ENCODE results near the gene DNLZ. TPM values are rescaled to one million over a fixed set of nuclear protein-coding genes. Genes with fewer than 3 reads are reported as not detected.

DNLZ gene
- total and polyA plus RNA-seq, 4 donors, result 12.4 to 18.1 (median 14.9) TPM

DNA sequence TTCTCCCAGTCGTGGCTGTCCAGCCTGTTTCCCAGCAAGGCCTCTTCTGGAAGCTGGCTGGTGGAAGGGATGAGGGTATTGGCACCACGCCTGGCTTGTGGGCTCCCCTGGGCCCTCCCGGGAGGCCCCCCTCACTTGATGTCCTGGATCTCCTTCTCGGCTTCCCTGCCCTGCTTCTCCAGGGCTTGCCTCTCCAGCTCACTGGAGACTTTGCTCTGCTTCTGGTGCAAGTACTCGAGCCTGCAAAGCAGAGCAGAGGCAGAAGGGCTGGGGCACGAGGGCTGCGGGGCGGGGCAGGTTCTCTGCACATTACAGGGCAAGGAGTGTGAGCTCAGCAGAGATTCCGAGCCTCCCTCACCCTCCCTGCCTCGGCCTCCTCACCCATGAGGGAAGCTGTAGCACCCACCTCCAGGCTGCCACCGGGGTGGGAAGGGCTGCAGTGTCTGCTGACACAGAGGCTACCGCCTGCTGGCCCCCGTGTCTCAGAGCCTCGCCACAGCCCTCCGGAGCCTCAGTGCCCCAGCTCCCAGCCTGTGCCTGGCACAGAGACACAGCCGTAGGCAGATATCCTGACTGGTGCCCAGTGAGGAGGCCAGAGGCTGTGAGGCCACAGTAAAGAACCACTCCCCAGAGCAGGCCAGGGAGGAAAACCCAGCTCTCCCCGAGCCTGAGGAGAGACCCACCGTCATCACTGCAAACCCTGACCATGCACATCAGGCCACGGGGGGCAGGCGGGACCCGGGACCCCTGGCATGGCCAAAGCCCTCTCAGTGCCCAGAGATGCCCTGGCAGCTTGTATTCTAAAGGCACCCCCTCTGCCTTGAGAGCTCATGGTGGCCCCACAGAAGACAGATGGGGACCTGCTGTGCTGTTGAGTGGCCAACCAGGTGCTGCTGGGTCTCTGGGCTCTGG, 29.2 kb upstream of the DNLZ start:
- DNase-seq (no peak), ATAC-seq (ENCODE audit: low FRiP score) (peak; percentile 30)
- no peak overlapping the region for H3K4me3 ChIP-seq (ENCODE audit: low read length in 2 of 2)
- no peaks in the 10 kb centered on the region for H3K4me1 ChIP-seq (ENCODE audit: control insufficient read depth in 1 of 2, insufficient read depth in 2 of 2, low read length in 2 of 2)
- H3K27ac ChIP-seq (ENCODE audit: low read depth in 1 of 2, low read length in 2 of 2), result no peak overlapping the region
- no peaks in the 10 kb centered on the region for H3K9me3 ChIP-seq (ENCODE audit: control insufficient read depth, low read length)
- no peaks in the 10 kb centered on the region for H3K27me3 ChIP-seq (ENCODE audit: control insufficient read depth in 1 of 2, insufficient read depth in 2 of 2, low read length in 1 of 2)
- 84 to 87% methylated on average over 21 of the region's 21 CpGs for WGBS, 2 donors
- intact Hi-C loops (cut with DNase I), result no loop called here
- H3K36me3 ChIP-seq (ENCODE audit: control insufficient read depth in 1 of 2, insufficient read depth in 2 of 2, low read length in 1 of 2), result peaks cover 0 to 4% of the 10 kb centered on the region in 2 donors

DNA sequence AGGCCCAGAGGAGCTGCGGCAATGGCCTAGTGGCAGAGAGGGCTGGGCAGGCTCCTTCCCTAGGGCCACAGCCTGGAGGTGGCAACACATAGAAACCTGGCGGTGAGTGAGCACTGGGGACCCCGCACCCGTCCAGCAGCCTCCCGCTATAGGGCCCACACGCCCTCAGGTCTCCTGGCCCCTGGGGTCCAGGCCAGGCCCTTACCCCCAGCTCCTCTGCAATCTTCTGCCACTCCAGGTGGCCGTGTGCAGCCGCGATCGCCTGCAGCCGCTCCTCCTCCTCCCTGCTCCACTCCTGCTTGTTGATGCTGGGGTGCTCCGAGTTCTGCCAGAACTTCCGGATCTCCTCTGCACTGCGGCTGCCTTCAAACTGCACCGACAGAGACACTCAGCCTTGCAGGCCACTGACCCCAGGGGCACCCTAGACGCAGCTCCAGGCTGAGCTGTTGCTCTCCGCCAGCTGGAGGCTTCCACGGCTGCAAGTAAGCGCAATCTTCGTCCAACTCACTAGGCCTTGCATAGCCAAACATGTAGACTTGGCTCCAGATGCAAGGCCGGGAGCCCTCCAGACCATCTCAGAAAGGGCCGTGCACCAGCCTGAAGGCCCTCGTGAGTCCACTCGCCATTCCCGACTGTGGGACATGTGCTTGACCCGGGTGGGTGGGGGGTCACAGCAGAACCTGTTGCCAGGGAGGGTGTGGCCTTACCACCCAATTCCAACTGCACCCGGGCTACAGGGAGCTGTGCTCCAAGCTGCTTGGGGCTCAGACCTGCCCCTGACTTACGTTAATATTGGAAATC, 28.4 kb upstream of the DNLZ start:
- DNase-seq (no peak), ATAC-seq (ENCODE audit: low FRiP score) (peak; percentile 42)
- no peaks in the 10 kb centered on the region for H3K27me3 ChIP-seq (ENCODE audit: control insufficient read depth in 1 of 2, insufficient read depth in 2 of 2, low read length in 1 of 2)
- peaks cover 0 to 4% of the 10 kb centered on the region in 2 donors for H3K36me3 ChIP-seq (ENCODE audit: control insufficient read depth in 1 of 2, insufficient read depth in 2 of 2, low read length in 1 of 2)
- H3K9me3 ChIP-seq (ENCODE audit: control insufficient read depth, low read length), result no peaks in the 10 kb centered on the region
- H3K27ac ChIP-seq (ENCODE audit: low read depth in 1 of 2, low read length in 2 of 2), result no peak overlapping the region
- no peak overlapping the region for H3K4me3 ChIP-seq (ENCODE audit: low read length in 2 of 2)
- no peaks in the 10 kb centered on the region for H3K4me1 ChIP-seq (ENCODE audit: control insufficient read depth in 1 of 2, insufficient read depth in 2 of 2, low read length in 2 of 2)
- WGBS, 2 donors, result 90 to 92% methylated on average over 27 to 28 of the region's 28 CpGs
- intact Hi-C loops (cut with DNase I), result no loop called here

- Histone ChIP-seq H3K27me3 (ENCODE audit: control insufficient read depth in 1 of 2, insufficient read depth in 2 of 2, low read length in 1 of 2) (no peaks in the 10 kb centered on the region), H3K9me3 (ENCODE audit: control insufficient read depth, low read length) (no peaks in the 10 kb centered on the region), H3K27ac (ENCODE audit: low read depth in 1 of 2, low read length in 2 of 2) (no peak overlapping the region), H3K4me1 (ENCODE audit: control insufficient read depth in 1 of 2, insufficient read depth in 2 of 2, low read length in 2 of 2) (no peaks in the 10 kb centered on the region), H3K4me3 (ENCODE audit: low read length in 2 of 2) (no peak overlapping the region), H3K36me3 (ENCODE audit: control insufficient read depth in 1 of 2, insufficient read depth in 2 of 2, low read length in 1 of 2) (no peaks in the 10 kb centered on the region)
- intact Hi-C loops (cut with DNase I), result no loop called here
- DNase-seq (no peak), ATAC-seq (ENCODE audit: low FRiP score) (no peak)
- 88% methylated on average over 14 of the region's 14 CpGs for WGBS, 2 donors
Measured at GRCh38 chr9:136389396-136389795, 25.9 kb upstream of the DNLZ start.

- no peak overlapping the region for H3K4me3 ChIP-seq (ENCODE audit: low read length in 2 of 2)
- H3K27ac ChIP-seq (ENCODE audit: low read depth in 1 of 2, low read length in 2 of 2), result no peak overlapping the region
- H3K27me3 ChIP-seq (ENCODE audit: control insufficient read depth in 1 of 2, insufficient read depth in 2 of 2, low read length in 1 of 2), result no peaks in the 10 kb centered on the region
- intact Hi-C loops (cut with DNase I), result no loop called here
- DNase-seq, result no peak
- peaks cover 0 to 3% of the 10 kb centered on the region in 2 donors for H3K36me3 ChIP-seq (ENCODE audit: control insufficient read depth in 1 of 2, insufficient read depth in 2 of 2, low read length in 1 of 2)
- H3K4me1 ChIP-seq (ENCODE audit: control insufficient read depth in 1 of 2, insufficient read depth in 2 of 2, low read length in 2 of 2), result no peaks in the 10 kb centered on the region
- WGBS, 2 donors, result 97% methylated on average over 19 of the region's 19 CpGs
- no peaks in the 10 kb centered on the region for H3K9me3 ChIP-seq (ENCODE audit: control insufficient read depth, low read length)
- no peak for ATAC-seq (ENCODE audit: low FRiP score)
Measured at GRCh38 chr9:136387217-136387616, 23.7 kb upstream of the DNLZ start.

- intact Hi-C loops (cut with DNase I), result no loop called here
- WGBS, 2 donors, result 92% methylated on average over 13 of the region's 13 CpGs
- no peak for ATAC-seq (ENCODE audit: low FRiP score)
Measured at GRCh38 chr9:136386018-136386417, 22.5 kb upstream of the DNLZ start.

DNA sequence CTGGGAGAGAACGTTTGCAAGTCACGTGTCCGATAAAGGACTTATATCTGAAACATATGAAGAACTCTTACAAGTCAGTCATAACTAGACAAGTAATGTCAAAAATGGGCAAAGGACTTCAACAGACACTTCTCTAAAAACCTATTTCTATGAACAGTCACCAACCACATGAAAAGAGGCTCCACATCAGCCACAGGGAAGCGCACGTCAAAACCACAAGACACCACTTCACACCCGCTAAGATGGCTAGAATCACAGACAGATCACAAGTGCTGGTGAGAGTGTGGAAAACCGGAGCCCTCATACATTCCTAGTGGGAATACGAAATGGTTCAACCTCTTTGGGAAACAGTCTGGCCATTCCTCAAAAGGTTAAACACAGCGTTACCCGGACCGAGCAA, 21.5 kb upstream of the DNLZ start:
- intact Hi-C loops (cut with DNase I), result no loop called here
- ATAC-seq (ENCODE audit: low FRiP score) (no peak), DNase-seq (no peak)
- WGBS, 2 donors, result 92 to 94% methylated on average over 11 of the region's 11 CpGs
- Histone ChIP-seq H3K27ac (ENCODE audit: low read depth in 1 of 2, low read length in 2 of 2) (no peak overlapping the region), H3K27me3 (ENCODE audit: control insufficient read depth in 1 of 2, insufficient read depth in 2 of 2, low read length in 1 of 2) (no peaks in the 10 kb centered on the region), H3K4me3 (ENCODE audit: low read length in 2 of 2) (no peak overlapping the region), H3K4me1 (ENCODE audit: control insufficient read depth in 1 of 2, insufficient read depth in 2 of 2, low read length in 2 of 2) (no peaks in the 10 kb centered on the region), H3K9me3 (ENCODE audit: control insufficient read depth, low read length) (no peaks in the 10 kb centered on the region), H3K36me3 (ENCODE audit: control insufficient read depth in 1 of 2, insufficient read depth in 2 of 2, low read length in 1 of 2) (peaks cover 0 to 4% of the 10 kb centered on the region in 2 donors)

More at GRCh38 chr9:136386018-136386417, 22.5 kb upstream of the DNLZ start:
- no peak overlapping the region for H3K4me3 ChIP-seq (ENCODE audit: low read length in 2 of 2)
- peaks cover 0 to 4% of the 10 kb centered on the region in 2 donors for H3K36me3 ChIP-seq (ENCODE audit: control insufficient read depth in 1 of 2, insufficient read depth in 2 of 2, low read length in 1 of 2)
- H3K4me1 ChIP-seq (ENCODE audit: control insufficient read depth in 1 of 2, insufficient read depth in 2 of 2, low read length in 2 of 2), result no peaks in the 10 kb centered on the region
- no peaks in the 10 kb centered on the region for H3K9me3 ChIP-seq (ENCODE audit: control insufficient read depth, low read length)
- H3K27me3 ChIP-seq (ENCODE audit: control insufficient read depth in 1 of 2, insufficient read depth in 2 of 2, low read length in 1 of 2), result no peaks in the 10 kb centered on the region
- no peak for DNase-seq
- no peak overlapping the region for H3K27ac ChIP-seq (ENCODE audit: low read depth in 1 of 2, low read length in 2 of 2)

DNA sequence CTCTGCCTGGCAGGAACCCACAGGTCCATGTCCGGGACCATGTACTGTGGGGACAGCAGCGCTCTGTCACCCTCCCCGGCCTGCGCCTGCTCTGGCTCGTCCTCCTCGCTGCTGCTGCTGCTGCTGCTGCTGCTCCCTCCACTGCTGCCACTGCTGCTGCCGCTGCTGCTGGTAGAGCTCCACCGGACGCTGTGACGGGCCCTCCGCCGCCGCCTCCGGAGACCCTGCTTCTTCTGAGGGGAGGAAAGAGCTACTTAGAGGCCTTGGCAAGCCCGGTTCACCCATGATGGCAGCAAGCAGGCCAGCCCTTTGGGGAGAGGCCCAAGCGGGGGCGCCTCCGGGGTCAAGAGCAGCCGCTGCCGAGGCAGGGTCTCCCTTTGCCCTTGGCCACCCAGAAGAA, 19.9 kb upstream of the DNLZ start:
- 93 to 96% methylated on average over 18 to 20 of the region's 20 CpGs for WGBS, 2 donors
- no peak for ATAC-seq (ENCODE audit: low FRiP score)
- H3K9me3 ChIP-seq (ENCODE audit: control insufficient read depth, low read length), result no peaks in the 10 kb centered on the region
- H3K4me1 ChIP-seq (ENCODE audit: control insufficient read depth in 1 of 2, insufficient read depth in 2 of 2, low read length in 2 of 2), result no peaks in the 10 kb centered on the region
- no peak overlapping the region for H3K4me3 ChIP-seq (ENCODE audit: low read length in 2 of 2)
- H3K27me3 ChIP-seq (ENCODE audit: control insufficient read depth in 1 of 2, insufficient read depth in 2 of 2, low read length in 1 of 2), result no peaks in the 10 kb centered on the region
- DNase-seq, result no peak
- intact Hi-C loops (cut with DNase I), result no loop called here
- H3K27ac ChIP-seq (ENCODE audit: low read depth in 1 of 2, low read length in 2 of 2), result no peak overlapping the region
- H3K36me3 ChIP-seq (ENCODE audit: control insufficient read depth in 1 of 2, insufficient read depth in 2 of 2, low read length in 1 of 2), result peaks cover 0 to 4% of the 10 kb centered on the region in 2 donors

DNA sequence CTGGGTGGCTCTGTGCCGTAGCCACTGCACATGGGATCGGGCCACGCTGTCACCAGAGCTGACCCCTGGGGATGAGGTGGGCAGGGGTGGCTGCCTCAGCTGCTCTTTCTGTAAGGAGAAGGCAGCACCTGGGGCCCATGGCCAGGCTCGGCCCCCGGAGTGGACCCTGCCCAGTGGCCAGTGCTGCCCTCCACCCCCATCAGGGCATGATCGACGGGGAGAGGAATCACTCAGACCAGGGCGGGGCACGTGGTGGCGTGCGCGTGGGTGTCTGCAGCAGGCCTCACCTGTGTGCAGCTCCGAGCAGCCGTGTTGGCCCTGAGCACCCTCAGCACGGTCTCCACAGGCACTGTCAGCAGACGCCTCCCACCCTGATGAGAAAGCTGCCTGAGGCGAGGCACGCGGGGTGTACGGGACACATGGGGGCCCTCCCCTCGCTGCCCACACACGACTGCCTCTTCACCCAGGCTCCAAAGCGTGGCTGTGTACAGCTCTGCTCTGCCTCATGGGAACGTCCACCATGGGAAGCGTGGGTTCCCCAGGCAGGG, 18.5 kb upstream of the DNLZ start:
- Histone ChIP-seq H3K4me1 (ENCODE audit: control insufficient read depth in 1 of 2, insufficient read depth in 2 of 2, low read length in 2 of 2) (no peaks in the 10 kb centered on the region), H3K27ac (ENCODE audit: low read depth in 1 of 2, low read length in 2 of 2) (no peak overlapping the region), H3K9me3 (ENCODE audit: control insufficient read depth, low read length) (no peaks in the 10 kb centered on the region), H3K27me3 (ENCODE audit: control insufficient read depth in 1 of 2, insufficient read depth in 2 of 2, low read length in 1 of 2) (no peaks in the 10 kb centered on the region), H3K36me3 (ENCODE audit: control insufficient read depth in 1 of 2, insufficient read depth in 2 of 2, low read length in 1 of 2) (peaks cover 0 to 4% of the 10 kb centered on the region in 2 donors), H3K4me3 (ENCODE audit: low read length in 2 of 2) (no peak overlapping the region)
- ATAC-seq (ENCODE audit: low FRiP score) (no peak), DNase-seq (no peak)
- intact Hi-C loops (cut with DNase I), result no loop called here
- 91 to 92% methylated on average over 23 to 25 of the region's 25 CpGs for WGBS, 2 donors

Measured in aorta (tissue), 5 donors.